Natural killer cell (primary cell): ENCODE data around the gene EPHX1. TPM values are rescaled to one million over a fixed set of nuclear protein-coding genes. Genes with fewer than 3 reads are reported as not detected.

ENCODE experiments used
- ATAC-seq, 3 donors: fragments of 150-1000 bp in 2 of 3; fragments of 200-7000 bp in 1 of 3; cut with Tn5 transposase; 1 replicate in 1 of 3; 2 replicates in 2 of 3; pipeline ENCODE4 v1.10.0; 2021; ENCODE audit warnings: mild to moderate bottlenecking in 2 of 3, moderate library complexity in 2 of 3
- DNase-seq, 2 donors: peaks; one replicate each; pipeline versions ENCODE4 v3.0.0 to v3.0.0-alpha.2; 2013 to 2021; ENCODE audit warnings: mixed read lengths in 1 of 2
- H3K27ac ChIP-seq: one replicate; pipeline ENCODE4 v1.5.1; 2013; ENCODE audit warnings: mild to moderate bottlenecking, low read length
- H3K27me3 ChIP-seq: one replicate; pipeline ENCODE4 v1.6.1; 2013; ENCODE audit warnings: low read length; ENCODE audit not compliant: control insufficient read depth, insufficient read depth
- H3K36me3 ChIP-seq: one replicate; pipeline ENCODE4 v1.6.1; 2013; ENCODE audit warnings: low read length; ENCODE audit not compliant: control insufficient read depth, insufficient read depth
- H3K4me1 ChIP-seq: one replicate; pipeline ENCODE4 v1.6.1; 2013; ENCODE audit warnings: low read length; ENCODE audit not compliant: control insufficient read depth, insufficient read depth
- H3K4me3 ChIP-seq: one replicate; pipeline ENCODE4 v1.5.1; 2013; ENCODE audit warnings: low read length
- H3K9me3 ChIP-seq: one replicate; pipeline ENCODE4 v1.6.1; 2013; ENCODE audit warnings: low read length; ENCODE audit not compliant: control insufficient read depth, insufficient read depth
- H3K27ac Mint-ChIP-seq, 2 donors: one replicate each; pipeline ENCODE4 v1.8.0; 2022; ENCODE audit warnings: mild to moderate bottlenecking in 2 of 2, mixed read lengths in 2 of 2, moderate library complexity in 1 of 2
- H3K27me3 Mint-ChIP-seq, 2 donors: one replicate each; pipeline ENCODE4 v1.8.0; 2022; ENCODE audit warnings: low read depth in 2 of 2, mixed read lengths in 2 of 2
- H3K36me3 Mint-ChIP-seq: one replicate; pipeline ENCODE4 v1.8.0; 2022; ENCODE audit warnings: mixed read lengths
- H3K4me1 Mint-ChIP-seq, 2 donors: one replicate each; pipeline ENCODE4 v1.8.0; 2022; ENCODE audit warnings: mixed read lengths in 2 of 2
- H3K4me3 Mint-ChIP-seq: one replicate; pipeline ENCODE4 v1.8.0; 2022; ENCODE audit warnings: mild to moderate bottlenecking, moderate library complexity, mixed read lengths
- H3K9me3 Mint-ChIP-seq, 2 donors: one replicate each; pipeline ENCODE4 v1.8.0; 2022; ENCODE audit warnings: mixed read lengths in 2 of 2
- CTCF ChIP-seq: fragments of 200-600 bp; IDR thresholded peaks from one replicate; pipeline ENCODE4 v1.8.0; 2022; ENCODE audit warnings: antibody characterized with exemption
- WGBS: methylation state at CpG from one replicate; pipeline ENCODE4 v1.1.7; 2013; ENCODE audit warnings: missing lambda C conversion rate; ENCODE audit not compliant: insufficient coverage; 5-methylcytosine and 5-hydroxymethylcytosine counted together
- intact Hi-C: fragments of 100-400 bp; cut with micrococcal nuclease; formaldehyde crosslinking; loops from one replicate; pipeline ENCODE4 v1.14.2; 2022
- total RNA-seq, 4 donors: library from RNA; stranded (reverse); fragments of 120-200 nt in 1 of 4; gene quantifications; one replicate each; pipeline versions ENCODE4 v1.2.3 to v1.2.4, GENCODE V29; 2013 to 2022

The EPHX1 gene
- total RNA-seq, 3 donors from 2014 or later (not counting 1 experiment from before 2014, with no cell fraction given), result 1.1 to 2.3 (median 1.5) TPM

- TF ChIP-seq CTCF, result no peak
- DNase-seq (no peak), ATAC-seq (no peak)
- Histone ChIP-seq H3K4me1 (peaks cover 20% of the 10 kb centered on the region), H3K27me3 (no peaks in the 10 kb centered on the region), H3K9me3 (no peaks in the 10 kb centered on the region), H3K4me3 (no peak overlapping the region), H3K36me3 (peaks cover 78% of the 10 kb centered on the region), H3K27ac (no peak overlapping the region)
- Mint-ChIP-seq H3K27me3 (no peaks in the 10 kb centered on the region), H3K27ac (no peak overlapping the region), H3K4me1 (peaks cover 17 to 22% of the 10 kb centered on the region in 2 donors), H3K9me3 (no peaks in the 10 kb centered on the region), H3K4me3 (no peak overlapping the region), H3K36me3 (peaks cover 19% of the 10 kb centered on the region)
- intact Hi-C loops, result no loop called here
- 97% methylated on average over 12 of the region's 13 CpGs for WGBS
Measured at GRCh38 chr1:225861834-225862580, 52.1 kb downstream of the EPHX1 start.

DNA sequence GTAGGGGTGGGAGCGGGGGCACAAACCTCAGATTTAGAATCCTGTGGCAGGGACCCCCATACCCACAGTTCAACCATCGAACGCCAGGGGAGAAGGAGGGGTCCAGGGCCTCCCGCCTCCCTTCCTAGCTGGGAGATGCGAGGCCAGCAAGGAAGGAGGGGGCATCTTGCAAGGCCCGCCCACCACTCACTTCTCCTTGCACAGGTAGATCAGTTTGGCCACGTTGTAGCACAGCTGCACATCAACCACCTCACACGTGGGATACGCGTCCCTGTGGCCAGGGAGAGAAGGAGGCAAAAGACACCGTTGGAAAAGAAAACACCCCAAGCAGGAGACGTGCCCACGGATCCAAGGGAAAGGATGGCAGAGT lies 52.6 kb downstream of the EPHX1 start:
- no peak overlapping the region for H3K27ac Mint-ChIP-seq
- H3K4me1 Mint-ChIP-seq, result peaks cover 19 to 26% of the 10 kb centered on the region in 2 donors

GRCh38 chr1:225863167-225863566 lies 53.2 kb downstream of the EPHX1 start:
- no peak for DNase-seq
- TF ChIP-seq CTCF, result no peak
- no peak overlapping the region for H3K4me3 Mint-ChIP-seq
- no peaks in the 10 kb centered on the region for H3K27me3 Mint-ChIP-seq
- peaks cover 22% of the 10 kb centered on the region for H3K4me1 ChIP-seq
- no peaks in the 10 kb centered on the region for H3K9me3 ChIP-seq
- H3K4me3 ChIP-seq, result no peak overlapping the region
- WGBS, result 97% methylated on average over 5 of the region's 5 CpGs
- H3K9me3 Mint-ChIP-seq, result no peaks in the 10 kb centered on the region
- ATAC-seq, result no peak
- no peaks in the 10 kb centered on the region for H3K27me3 ChIP-seq
- intact Hi-C loops, result no loop called here
- H3K27ac ChIP-seq, result no peak overlapping the region
- peaks cover 13% of the 10 kb centered on the region for H3K36me3 Mint-ChIP-seq
- no peak overlapping the region for H3K27ac Mint-ChIP-seq
- H3K36me3 ChIP-seq, result peaks cover 83% of the 10 kb centered on the region
- peaks cover 19 to 29% of the 10 kb centered on the region in 2 donors for H3K4me1 Mint-ChIP-seq

More for the DNA sequence above, 52.6 kb downstream of the EPHX1 start:
- Histone ChIP-seq H3K4me1 (peaks cover 22% of the 10 kb centered on the region), H3K36me3 (peaks cover 79% of the 10 kb centered on the region), H3K27ac (no peak overlapping the region), H3K27me3 (no peaks in the 10 kb centered on the region), H3K9me3 (no peaks in the 10 kb centered on the region), H3K4me3 (no peak overlapping the region)
- Mint-ChIP-seq H3K9me3 (no peaks in the 10 kb centered on the region), H3K4me3 (no peak overlapping the region), H3K36me3 (peaks cover 19% of the 10 kb centered on the region), H3K27me3 (no peaks in the 10 kb centered on the region)
- WGBS, result 88% methylated on average over 13 of the region's 13 CpGs
- intact Hi-C loops, result no loop called here
- ATAC-seq, result no peak
- TF ChIP-seq CTCF, result no peak
- no peak for DNase-seq

DNA sequence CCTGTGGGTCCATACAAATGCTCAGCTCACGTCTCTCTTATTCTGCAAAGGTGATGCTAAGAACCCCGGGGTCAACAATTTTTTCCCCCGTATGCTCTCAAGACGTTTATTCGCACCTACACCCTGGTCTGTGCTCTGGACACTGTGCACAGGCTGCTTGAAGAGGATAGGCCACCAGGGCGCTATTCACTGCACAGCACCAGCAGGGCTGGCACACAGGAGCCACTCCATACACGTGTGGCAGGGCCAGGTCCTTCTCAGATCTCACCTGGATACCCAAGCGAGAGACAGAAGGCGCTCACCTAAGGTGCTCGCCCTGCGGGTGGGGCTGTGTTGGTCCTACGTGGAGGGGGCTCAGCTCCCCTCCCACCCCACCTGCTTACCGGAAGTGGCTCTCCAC lies 55.6 kb downstream of the EPHX1 start:
- Histone ChIP-seq H3K27me3 (no peaks in the 10 kb centered on the region), H3K36me3 (peaks cover 80% of the 10 kb centered on the region), H3K9me3 (no peaks in the 10 kb centered on the region), H3K27ac (no peak overlapping the region), H3K4me1 (peaks cover 22% of the 10 kb centered on the region), H3K4me3 (no peak overlapping the region)
- Mint-ChIP-seq H3K27ac (peak overlapping the region; percentile 57 to 86), H3K27me3 (no peaks in the 10 kb centered on the region), H3K4me3 (no peak overlapping the region), H3K36me3 (peaks cover 3% of the 10 kb centered on the region), H3K9me3 (no peaks in the 10 kb centered on the region), H3K4me1 (peaks cover 19 to 29% of the 10 kb centered on the region in 2 donors)
- intact Hi-C loops, result no loop called here
- DNase-seq, result no peak
- ATAC-seq, result peak in 2 of 3 donors; percentile 13 to 17
- whole genome bisulfite sequencing, result 75% methylated on average over 13 of the region's 13 CpGs
- no peak for TF ChIP-seq CTCF
